BLaER1 (cell line): ENCODE data around the gene PALM2AKAP2.

ENCODE experiments used
- H3K27ac ChIP-seq: shearing (Covaris generic); formaldehyde crosslinking; 2 replicates; pipeline ENCODE4 v1.8.1; 2022
- H3K27me3 ChIP-seq: shearing (Covaris generic); formaldehyde crosslinking; 2 replicates; pipeline ENCODE4 v1.8.1; 2022
- H3K36me3 ChIP-seq: shearing (Covaris generic); formaldehyde crosslinking; 2 replicates; pipeline ENCODE4 v1.8.1; 2022
- H3K4me1 ChIP-seq: shearing (Covaris generic); formaldehyde crosslinking; 2 replicates; pipeline ENCODE4 v1.8.1; 2022
- H3K4me2 ChIP-seq: shearing (Covaris generic); formaldehyde crosslinking; 2 replicates; pipeline ENCODE4 v1.8.1; 2022
- H3K4me3 ChIP-seq: shearing (Covaris generic); formaldehyde crosslinking; 2 replicates; pipeline ENCODE4 v1.8.1; 2022
- H3K9ac ChIP-seq: shearing (Covaris generic); formaldehyde crosslinking; 2 replicates; pipeline ENCODE4 v1.8.1; 2022
- H3K9me3 ChIP-seq: shearing (Covaris generic); formaldehyde crosslinking; 2 replicates; pipeline ENCODE4 v1.8.1; 2022
- H4K20me1 ChIP-seq: shearing (Covaris generic); formaldehyde crosslinking; 2 replicates; pipeline ENCODE4 v1.8.1; 2022
- Cebpa-rat ChIP-seq: shearing (Covaris generic); IDR thresholded peaks from 2 replicates; pipeline ENCODE4 v1.8.1; 2022

PALM2AKAP2 gene

GRCh38 chr9:109791003-109791677 lies 11.1 kb downstream of the PALM2AKAP2 start:
- Histone ChIP-seq H3K4me3 (no peak overlapping the region), H3K27me3 (no peaks in the 10 kb centered on the region), H3K36me3 (no peaks in the 10 kb centered on the region), H3K4me1 (no peaks in the 10 kb centered on the region), H3K9ac (no peak overlapping the region), H3K9me3 (no peaks in the 10 kb centered on the region), H3K4me2 (no peak overlapping the region), H3K27ac (no peak overlapping the region), H4K20me1 (no peaks in the 10 kb centered on the region)
- TF ChIP-seq Cebpa-rat = no peak

- Histone ChIP-seq H3K4me1 (no peaks in the 10 kb centered on the region), H3K27ac (no peak overlapping the region), H3K9me3 (no peaks in the 10 kb centered on the region), H3K9ac (no peak overlapping the region), H3K27me3 (no peaks in the 10 kb centered on the region), H3K4me2 (no peak overlapping the region), H4K20me1 (no peaks in the 10 kb centered on the region), H3K4me3 (no peak overlapping the region), H3K36me3 (no peaks in the 10 kb centered on the region)
- TF ChIP-seq Cebpa-rat = no peak
Measured at GRCh38 chr9:109791747-109792146, 11.7 kb downstream of the PALM2AKAP2 start.

GRCh38 chr9:109792951-109793546 lies 13.1 kb downstream of the PALM2AKAP2 start:
- H3K4me3 ChIP-seq = no peak overlapping the region
- no peak overlapping the region for H3K4me2 ChIP-seq
- H3K4me1 ChIP-seq = no peaks in the 10 kb centered on the region
- no peaks in the 10 kb centered on the region for H3K27me3 ChIP-seq
- H3K27ac ChIP-seq = no peak overlapping the region
- no peaks in the 10 kb centered on the region for H3K9me3 ChIP-seq
- H3K9ac ChIP-seq = no peak overlapping the region
- no peaks in the 10 kb centered on the region for H4K20me1 ChIP-seq
- no peaks in the 10 kb centered on the region for H3K36me3 ChIP-seq
- no peak for TF ChIP-seq Cebpa-rat

- Histone ChIP-seq H3K4me2 (no peak overlapping the region), H3K9ac (no peak overlapping the region), H3K4me3 (no peak overlapping the region), H3K27me3 (no peaks in the 10 kb centered on the region), H4K20me1 (no peaks in the 10 kb centered on the region), H3K4me1 (no peaks in the 10 kb centered on the region), H3K9me3 (no peaks in the 10 kb centered on the region), H3K36me3 (no peaks in the 10 kb centered on the region), H3K27ac (no peak overlapping the region)
- no peak for TF ChIP-seq Cebpa-rat
Measured at GRCh38 chr9:109793921-109794320, 13.9 kb downstream of the PALM2AKAP2 start.

- Histone ChIP-seq H3K4me3 (no peak overlapping the region), H3K27me3 (no peaks in the 10 kb centered on the region), H4K20me1 (no peaks in the 10 kb centered on the region), H3K4me1 (no peaks in the 10 kb centered on the region), H3K27ac (no peak overlapping the region), H3K9ac (no peak overlapping the region), H3K9me3 (no peaks in the 10 kb centered on the region), H3K4me2 (no peak overlapping the region), H3K36me3 (no peaks in the 10 kb centered on the region)
- no peak for TF ChIP-seq Cebpa-rat
Measured at GRCh38 chr9:109794361-109795012, 14.5 kb downstream of the PALM2AKAP2 start.

- H4K20me1 ChIP-seq = no peaks in the 10 kb centered on the region
- H3K4me2 ChIP-seq = no peak overlapping the region
- no peaks in the 10 kb centered on the region for H3K4me1 ChIP-seq
- no peaks in the 10 kb centered on the region for H3K27me3 ChIP-seq
- no peaks in the 10 kb centered on the region for H3K36me3 ChIP-seq
- H3K4me3 ChIP-seq = no peak overlapping the region
- H3K9me3 ChIP-seq = no peaks in the 10 kb centered on the region
- no peak for TF ChIP-seq Cebpa-rat
- H3K9ac ChIP-seq = no peak overlapping the region
- no peak overlapping the region for H3K27ac ChIP-seq
Measured at GRCh38 chr9:109795613-109796012, 15.6 kb downstream of the PALM2AKAP2 start.

GRCh38 chr9:109796078-109796477 lies 16.1 kb downstream of the PALM2AKAP2 start:
- no peaks in the 10 kb centered on the region for H3K9me3 ChIP-seq

GRCh38 chr9:109797006-109797405 lies 17.0 kb downstream of the PALM2AKAP2 start:
- no peaks in the 10 kb centered on the region for H3K9me3 ChIP-seq
- no peak overlapping the region for H3K9ac ChIP-seq
- H3K4me2 ChIP-seq = no peak overlapping the region
- no peaks in the 10 kb centered on the region for H4K20me1 ChIP-seq
- H3K4me1 ChIP-seq = no peaks in the 10 kb centered on the region
- no peak overlapping the region for H3K27ac ChIP-seq
- no peaks in the 10 kb centered on the region for H3K36me3 ChIP-seq
- H3K27me3 ChIP-seq = no peaks in the 10 kb centered on the region
- no peak overlapping the region for H3K4me3 ChIP-seq
- no peak for TF ChIP-seq Cebpa-rat

More at GRCh38 chr9:109796078-109796477, 16.1 kb downstream of the PALM2AKAP2 start:
- Histone ChIP-seq H3K4me2 (no peak overlapping the region), H3K4me3 (no peak overlapping the region), H3K9ac (no peak overlapping the region), H3K4me1 (no peaks in the 10 kb centered on the region), H4K20me1 (no peaks in the 10 kb centered on the region), H3K27ac (no peak overlapping the region), H3K36me3 (no peaks in the 10 kb centered on the region), H3K27me3 (no peaks in the 10 kb centered on the region)
- no peak for TF ChIP-seq Cebpa-rat

GRCh38 chr9:109797509-109797908 lies 17.5 kb downstream of the PALM2AKAP2 start:
- no peak for TF ChIP-seq Cebpa-rat
- H3K27ac ChIP-seq = no peak overlapping the region

GRCh38 chr9:109799141-109799540 lies 19.1 kb downstream of the PALM2AKAP2 start:
- no peak overlapping the region for H3K4me2 ChIP-seq
- no peak overlapping the region for H3K9ac ChIP-seq

More at GRCh38 chr9:109797509-109797908, 17.5 kb downstream of the PALM2AKAP2 start:
- H3K4me3 ChIP-seq = no peak overlapping the region
- H3K9ac ChIP-seq = no peak overlapping the region
- no peaks in the 10 kb centered on the region for H3K9me3 ChIP-seq
- H4K20me1 ChIP-seq = no peaks in the 10 kb centered on the region
- H3K27me3 ChIP-seq = no peaks in the 10 kb centered on the region
- no peak overlapping the region for H3K4me2 ChIP-seq
- no peaks in the 10 kb centered on the region for H3K36me3 ChIP-seq
- no peaks in the 10 kb centered on the region for H3K4me1 ChIP-seq

More at GRCh38 chr9:109799141-109799540, 19.1 kb downstream of the PALM2AKAP2 start:
- H3K36me3 ChIP-seq = no peaks in the 10 kb centered on the region
- H3K4me1 ChIP-seq = no peaks in the 10 kb centered on the region
- H3K4me3 ChIP-seq = no peak overlapping the region
- no peaks in the 10 kb centered on the region for H4K20me1 ChIP-seq
- H3K27me3 ChIP-seq = no peaks in the 10 kb centered on the region
- H3K27ac ChIP-seq = no peak overlapping the region
- TF ChIP-seq Cebpa-rat = no peak
- H3K9me3 ChIP-seq = no peaks in the 10 kb centered on the region
